ENCODE results near the gene AVPR1B. TPM values are rescaled to one million over a fixed set of nuclear protein-coding genes. Genes with fewer than 3 reads are reported as not detected.

Gene AVPR1B
- total RNA-seq, 2 donors from 2014 or later, result not detected

DNA sequence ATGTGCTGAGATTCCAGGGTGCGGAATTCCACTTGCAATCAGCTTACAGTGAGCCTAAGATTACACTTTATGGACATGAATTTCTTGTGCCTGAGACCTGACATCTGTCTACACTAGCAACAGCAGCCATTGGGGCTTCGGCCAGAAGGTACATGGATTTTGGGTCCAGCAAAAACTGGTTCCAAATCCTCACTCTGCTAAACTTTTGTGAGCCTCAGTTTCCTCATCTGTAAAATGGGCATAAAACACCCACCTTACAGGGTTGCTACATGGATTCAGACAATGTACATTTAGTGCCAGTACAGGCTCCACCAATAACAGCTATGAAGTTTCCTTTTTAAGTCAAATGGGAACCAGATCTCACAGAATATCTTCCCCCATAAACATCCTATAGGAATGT lies 33.4 kb downstream of the AVPR1B start:
- no peaks in the 10 kb centered on the region for H3K9me3 ChIP-seq (ENCODE audit: control insufficient read depth, low read length, poor library complexity, severe bottlenecking)
- no peak overlapping the region for H3K27ac Mint-ChIP-seq
- H3K36me3 Mint-ChIP-seq (ENCODE audit: low read depth), result no peaks in the 10 kb centered on the region
- ATAC-seq (no peak), DNase-seq (no peak)
- no peak overlapping the region for H3K4me3 Mint-ChIP-seq
- peaks cover 26% of the 10 kb centered on the region for H3K4me1 Mint-ChIP-seq
- peaks cover 5% of the 10 kb centered on the region for H3K27me3 Mint-ChIP-seq

DNA sequence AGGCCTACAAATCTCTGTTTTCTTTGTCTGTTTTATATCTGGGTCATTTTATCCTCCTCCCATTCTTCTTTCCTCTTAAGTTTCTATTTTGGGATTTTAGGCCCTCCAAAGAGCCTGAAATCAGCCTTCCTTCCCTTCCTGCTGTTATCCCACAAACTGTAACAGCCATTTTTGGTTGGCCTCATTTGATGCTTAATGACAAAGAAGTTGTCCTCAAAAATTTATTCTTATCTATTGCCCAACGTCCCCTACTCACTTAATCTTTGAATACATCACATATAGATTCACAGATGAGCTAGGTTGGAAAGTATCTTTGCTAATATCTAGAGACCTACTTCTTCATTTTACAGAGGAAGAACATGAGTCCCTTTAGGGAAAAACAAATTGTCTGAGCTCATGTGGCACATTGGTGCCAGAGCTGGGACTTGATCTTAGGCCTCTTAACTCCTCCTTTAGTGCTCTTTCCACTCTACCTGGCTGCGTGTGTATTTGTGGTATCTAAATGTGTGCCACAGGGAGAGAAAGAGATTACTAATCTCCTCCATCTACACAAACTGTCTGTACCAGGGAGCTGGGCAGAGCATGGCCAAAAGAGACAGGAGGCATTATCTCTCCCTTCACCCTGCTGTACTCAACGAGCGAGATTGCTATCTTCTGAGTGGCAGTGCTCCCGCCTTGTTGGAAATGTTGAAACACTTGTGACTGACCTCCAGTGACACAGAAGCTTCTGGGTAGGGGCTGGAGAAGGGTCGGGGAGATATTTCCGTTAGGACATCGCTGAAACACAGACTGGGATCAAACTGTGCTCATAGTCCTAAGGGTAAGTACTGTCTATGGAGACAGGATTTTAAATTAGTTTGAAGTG lies 34.1 kb downstream of the AVPR1B start:
- Mint-ChIP-seq H3K27me3 (peaks cover 5% of the 10 kb centered on the region), H3K36me3 (ENCODE audit: low read depth) (no peaks in the 10 kb centered on the region), H3K4me1 (peaks cover 26% of the 10 kb centered on the region), H3K4me3 (no peak overlapping the region), H3K27ac (no peak overlapping the region)
- no peaks in the 10 kb centered on the region for H3K9me3 ChIP-seq (ENCODE audit: control insufficient read depth, low read length, poor library complexity, severe bottlenecking)
- ATAC-seq, result no peak
- no peak for DNase-seq

DNA sequence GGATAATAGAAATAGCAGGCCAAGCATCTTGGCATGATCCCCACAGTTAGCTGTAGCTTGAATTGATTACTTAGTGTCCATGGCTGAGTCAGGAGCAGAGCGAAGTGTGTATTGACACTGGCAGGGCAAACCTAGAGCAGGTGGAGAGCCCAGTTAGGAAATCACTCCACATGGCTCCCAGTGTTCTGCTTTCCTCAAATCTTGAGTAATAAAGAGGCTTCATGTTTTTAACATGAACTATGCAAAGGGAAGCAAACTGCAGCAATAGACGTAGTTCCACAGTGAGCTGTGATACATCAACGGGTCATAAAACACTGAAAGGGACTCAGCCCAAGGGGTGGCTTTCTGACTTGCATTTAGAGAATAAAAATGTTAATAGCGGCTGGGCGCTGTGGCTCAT lies 35.3 kb downstream of the AVPR1B start:
- DNase-seq (no peak), ATAC-seq (no peak)
- Mint-ChIP-seq H3K36me3 (ENCODE audit: low read depth) (no peaks in the 10 kb centered on the region), H3K27ac (no peak overlapping the region), H3K4me3 (no peak overlapping the region), H3K4me1 (peaks cover 32% of the 10 kb centered on the region), H3K27me3 (no peaks in the 10 kb centered on the region)
- H3K9me3 ChIP-seq (ENCODE audit: control insufficient read depth, low read length, poor library complexity, severe bottlenecking), result no peaks in the 10 kb centered on the region

DNA sequence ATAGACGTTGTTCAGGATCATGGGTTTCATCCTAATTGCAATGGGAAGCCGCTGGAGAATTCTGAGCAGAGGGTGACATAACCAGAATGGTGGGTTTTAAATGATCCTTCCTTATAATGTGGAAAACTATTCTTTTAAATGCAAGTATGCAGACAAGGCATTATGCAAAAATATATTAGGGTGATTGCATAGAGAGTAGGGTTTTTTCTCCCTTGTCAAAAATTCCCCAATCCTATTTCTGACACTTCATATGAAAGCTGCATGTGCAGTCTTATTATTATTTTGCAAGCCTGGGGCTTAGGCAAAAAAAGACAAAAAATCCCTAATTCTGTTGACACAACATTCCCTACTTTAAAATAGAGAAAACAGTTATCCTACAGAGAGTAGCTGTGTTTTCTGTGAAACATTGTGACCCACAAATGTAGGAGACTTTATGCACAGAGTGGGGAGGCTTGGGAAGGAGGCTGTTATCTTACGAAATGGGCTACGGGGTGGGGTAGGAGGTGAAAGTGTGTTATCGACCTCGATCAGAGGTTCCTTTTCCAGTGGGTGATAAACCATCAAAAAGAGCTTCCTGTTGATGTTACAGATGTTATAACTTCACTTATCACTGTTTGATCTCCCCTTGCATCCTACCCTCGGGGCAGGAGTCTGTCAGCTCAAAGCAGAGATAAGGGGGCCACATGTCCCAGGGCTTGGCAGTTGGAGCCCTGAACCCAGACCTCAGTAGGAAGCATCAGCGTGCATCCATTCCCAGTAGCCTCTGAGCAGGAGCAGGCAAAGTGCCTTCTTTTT lies 37.0 kb downstream of the AVPR1B start:
- DNase-seq (no peak), ATAC-seq (peak; percentile 49)
- Mint-ChIP-seq H3K4me1 (peaks cover 34% of the 10 kb centered on the region), H3K27me3 (no peaks in the 10 kb centered on the region), H3K27ac (peak overlapping the region; percentile 21), H3K4me3 (peak overlapping the region; percentile 26), H3K36me3 (ENCODE audit: low read depth) (no peaks in the 10 kb centered on the region)
- no peaks in the 10 kb centered on the region for H3K9me3 ChIP-seq (ENCODE audit: control insufficient read depth, low read length, poor library complexity, severe bottlenecking)

DNA sequence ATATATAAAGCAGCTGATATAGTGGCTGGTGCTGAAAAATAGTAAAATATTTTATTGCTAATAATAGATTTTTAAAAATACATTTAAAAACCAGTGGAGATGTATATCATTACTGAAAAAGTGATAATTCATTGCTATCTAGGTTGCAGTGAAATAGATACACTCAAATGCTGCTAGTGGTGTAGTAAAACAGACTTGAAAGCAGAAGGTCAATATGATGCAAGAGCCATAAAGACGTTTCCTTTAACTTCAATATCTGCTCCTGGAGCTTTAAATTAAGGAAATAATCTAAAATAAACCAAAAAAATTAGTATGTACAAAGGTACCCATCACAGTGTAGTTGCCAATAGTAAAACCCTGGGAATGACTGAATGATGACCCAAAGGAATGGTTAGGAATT lies 38.1 kb downstream of the AVPR1B start:
- Mint-ChIP-seq H3K27me3 (no peaks in the 10 kb centered on the region), H3K36me3 (ENCODE audit: low read depth) (no peaks in the 10 kb centered on the region), H3K27ac (peak overlapping the region; percentile 21), H3K4me3 (no peak overlapping the region), H3K4me1 (peaks cover 34% of the 10 kb centered on the region)
- DNase-seq (no peak), ATAC-seq (no peak)
- H3K9me3 ChIP-seq (ENCODE audit: control insufficient read depth, low read length, poor library complexity, severe bottlenecking), result no peaks in the 10 kb centered on the region

DNA sequence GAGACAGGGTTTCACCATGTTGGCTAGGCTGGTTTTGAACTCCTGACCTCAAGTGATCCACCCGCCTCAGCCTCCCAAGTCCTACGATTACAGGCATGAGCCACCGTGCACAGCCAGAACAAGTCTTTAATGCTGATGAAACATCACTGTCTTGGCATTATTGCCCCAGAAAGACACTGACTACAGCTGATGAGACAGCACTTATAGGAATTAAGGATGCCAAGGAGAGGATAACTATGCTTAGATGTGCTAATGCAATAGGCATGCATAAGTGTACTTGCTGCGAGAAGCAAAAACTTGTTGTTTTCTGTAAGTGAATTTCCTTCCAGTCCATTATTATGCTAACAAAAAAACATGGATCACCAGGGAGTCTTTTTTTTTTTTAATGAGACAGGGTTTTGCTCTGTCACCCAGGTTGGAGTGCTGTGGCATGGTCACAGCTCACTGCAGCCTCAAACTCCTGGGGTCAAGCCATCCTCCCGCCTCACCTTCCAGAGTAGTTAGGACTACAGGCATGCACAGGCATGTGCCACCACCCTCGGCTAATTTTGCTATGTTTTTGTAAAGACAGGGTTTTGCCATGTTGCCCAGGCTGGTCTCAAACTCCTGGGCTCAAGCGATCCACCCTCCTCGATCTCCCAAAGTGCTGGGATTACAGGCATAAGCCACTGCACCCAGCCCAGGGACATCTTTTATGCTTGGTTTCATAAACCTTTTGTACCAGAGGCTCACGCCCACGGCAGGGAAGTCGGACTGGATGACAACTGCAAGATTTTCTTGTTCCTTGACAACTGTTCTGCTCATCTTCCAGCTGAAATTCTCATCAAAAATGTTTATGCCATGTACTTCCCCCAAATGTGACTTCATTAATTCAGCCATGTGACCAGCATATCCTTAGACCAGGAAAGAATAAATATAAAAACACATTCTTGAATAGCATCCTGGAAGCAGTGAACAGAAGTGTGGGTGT lies 41.1 kb downstream of the AVPR1B start:
- Mint-ChIP-seq H3K4me3 (no peak overlapping the region), H3K27me3 (peaks cover 8% of the 10 kb centered on the region), H3K4me1 (peaks cover 27% of the 10 kb centered on the region), H3K36me3 (ENCODE audit: low read depth) (no peaks in the 10 kb centered on the region), H3K27ac (no peak overlapping the region)
- no peaks in the 10 kb centered on the region for H3K9me3 ChIP-seq (ENCODE audit: control insufficient read depth, low read length, poor library complexity, severe bottlenecking)
- DNase-seq, result no peak
- no peak for ATAC-seq

DNA sequence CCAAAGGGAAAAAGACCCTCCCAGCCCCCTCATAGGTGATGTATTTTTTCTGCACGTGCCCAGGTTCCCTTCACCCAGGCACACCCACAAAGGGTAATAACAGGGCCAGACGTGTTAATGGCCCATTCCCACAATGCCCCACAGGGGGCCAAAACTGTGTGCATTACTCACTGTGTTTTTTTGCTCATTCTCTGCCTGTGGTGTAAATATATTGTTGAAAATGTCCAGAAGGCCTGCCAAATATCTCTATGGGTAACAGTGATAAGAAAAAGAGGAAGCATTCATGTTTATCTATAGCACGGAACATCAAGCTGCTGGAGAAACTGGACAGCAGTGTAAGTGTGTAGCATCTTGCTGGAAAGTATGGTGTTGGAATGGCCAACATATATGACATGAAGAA lies 42.3 kb downstream of the AVPR1B start:
- no peaks in the 10 kb centered on the region for H3K9me3 ChIP-seq (ENCODE audit: control insufficient read depth, low read length, poor library complexity, severe bottlenecking)
- DNase-seq (no peak), ATAC-seq (no peak)
- Mint-ChIP-seq H3K36me3 (ENCODE audit: low read depth) (no peaks in the 10 kb centered on the region), H3K4me3 (no peak overlapping the region), H3K4me1 (peaks cover 16% of the 10 kb centered on the region), H3K27ac (no peak overlapping the region), H3K27me3 (peaks cover 8% of the 10 kb centered on the region)

DNA sequence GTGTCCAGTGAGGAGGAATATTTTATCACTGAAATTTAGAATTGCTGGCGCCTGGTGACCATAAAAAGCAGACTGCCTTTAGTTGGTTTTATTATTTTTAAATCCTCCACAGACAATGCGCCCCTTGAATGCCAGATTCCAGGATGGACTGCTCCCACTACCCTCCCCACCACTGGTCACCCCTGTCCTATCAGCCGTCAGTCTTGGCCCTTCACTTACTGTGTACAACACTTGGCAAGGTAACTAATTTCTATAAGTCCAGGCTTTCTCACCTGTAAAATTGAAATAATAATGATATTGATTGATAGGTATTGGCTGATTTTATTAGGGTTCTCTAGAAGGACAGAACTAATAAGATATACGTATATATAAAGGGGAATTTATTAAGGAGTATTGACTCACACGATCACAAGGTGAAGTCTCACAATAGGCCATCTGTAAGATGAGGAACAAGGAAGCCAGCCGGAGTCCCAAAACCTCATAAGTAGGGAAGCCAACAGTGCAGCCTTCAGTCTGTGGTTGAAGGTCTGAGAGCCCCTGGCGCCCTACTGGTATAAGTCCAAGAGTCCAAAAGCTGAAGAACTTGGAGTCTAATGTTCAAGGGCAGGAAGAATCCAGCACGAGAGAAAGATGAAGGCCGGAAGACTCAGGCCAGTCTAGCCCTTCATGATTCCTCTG lies 46.4 kb downstream of the AVPR1B start:
- DNase-seq (no peak), ATAC-seq (no peak)
- H3K4me3 Mint-ChIP-seq, result no peak overlapping the region
- peaks cover 21% of the 10 kb centered on the region for H3K4me1 Mint-ChIP-seq
- H3K9me3 ChIP-seq (ENCODE audit: control insufficient read depth, low read length, poor library complexity, severe bottlenecking), result no peaks in the 10 kb centered on the region
- peaks cover 16% of the 10 kb centered on the region for H3K27me3 Mint-ChIP-seq
- H3K36me3 Mint-ChIP-seq (ENCODE audit: low read depth), result no peaks in the 10 kb centered on the region
- H3K27ac Mint-ChIP-seq, result no peak overlapping the region

DNA sequence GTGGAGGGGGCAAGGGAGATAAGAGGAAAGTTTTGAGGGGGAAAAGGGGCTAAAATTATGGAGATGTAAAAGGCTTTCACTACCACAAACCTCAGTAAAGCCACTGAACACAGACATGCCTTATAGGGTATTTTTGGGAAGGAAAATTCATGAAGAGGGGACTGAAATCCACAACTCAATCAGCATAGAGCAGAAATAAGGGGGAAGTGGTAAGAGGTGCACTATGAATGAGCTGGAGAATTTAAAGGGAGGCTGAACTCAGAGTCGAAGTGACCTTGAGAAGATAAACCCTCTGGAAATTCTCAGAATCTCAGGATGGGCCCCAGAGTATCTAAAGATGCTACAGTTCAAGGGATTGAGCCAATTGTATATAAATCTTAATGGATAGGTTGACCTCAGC lies 48.9 kb downstream of the AVPR1B start:
- Mint-ChIP-seq H3K4me3 (no peak overlapping the region), H3K27me3 (peaks cover 10% of the 10 kb centered on the region), H3K27ac (peak overlapping the region; percentile 69), H3K36me3 (ENCODE audit: low read depth) (no peaks in the 10 kb centered on the region), H3K4me1 (peaks cover 16% of the 10 kb centered on the region)
- H3K9me3 ChIP-seq (ENCODE audit: control insufficient read depth, low read length, poor library complexity, severe bottlenecking), result no peaks in the 10 kb centered on the region
- DNase-seq (no peak), ATAC-seq (no peak)

DNA sequence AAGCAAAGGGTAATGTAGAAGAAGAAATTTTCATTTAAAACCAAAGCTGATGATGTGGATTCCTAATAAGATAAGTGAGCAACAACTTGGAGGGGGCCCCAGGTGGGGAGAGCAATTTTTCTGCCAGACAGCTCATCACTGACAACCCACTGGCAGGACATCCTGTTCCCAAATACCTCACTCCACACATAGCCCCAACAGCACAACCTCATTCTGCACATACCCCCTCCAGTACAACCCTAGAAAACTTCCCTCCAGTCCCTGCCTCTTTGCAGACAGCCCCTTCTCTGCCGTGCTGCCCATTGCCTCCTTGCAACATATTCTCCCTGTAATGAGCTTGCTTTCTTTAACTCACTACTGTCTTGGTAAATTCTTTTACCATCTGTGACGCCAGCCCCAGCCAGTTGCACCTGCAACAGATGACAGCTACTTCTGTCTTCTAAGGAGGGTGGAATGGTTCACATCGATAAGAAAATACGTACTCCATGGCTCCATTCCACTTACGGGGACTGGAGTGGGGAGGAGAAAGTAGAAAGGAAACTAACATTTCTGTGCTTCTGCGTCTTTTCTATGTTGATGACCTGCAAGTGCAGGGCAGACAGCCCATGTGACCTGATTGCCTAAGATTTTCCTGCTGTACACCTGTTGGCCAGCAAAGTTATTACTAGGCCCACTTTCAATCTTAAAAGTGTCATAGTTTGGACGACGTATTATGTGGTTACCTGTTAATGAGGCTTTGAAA lies 49.5 kb downstream of the AVPR1B start:
- no peaks in the 10 kb centered on the region for H3K9me3 ChIP-seq (ENCODE audit: control insufficient read depth, low read length, poor library complexity, severe bottlenecking)
- peak overlapping the region; percentile 69 for H3K27ac Mint-ChIP-seq
- H3K4me3 Mint-ChIP-seq, result peak overlapping the region; percentile 56
- H3K4me1 Mint-ChIP-seq, result peaks cover 16% of the 10 kb centered on the region
- DNase-seq, result no peak
- peaks cover 8% of the 10 kb centered on the region for H3K27me3 Mint-ChIP-seq
- no peaks in the 10 kb centered on the region for H3K36me3 Mint-ChIP-seq (ENCODE audit: low read depth)
- ATAC-seq, result peak; percentile 33

DNA sequence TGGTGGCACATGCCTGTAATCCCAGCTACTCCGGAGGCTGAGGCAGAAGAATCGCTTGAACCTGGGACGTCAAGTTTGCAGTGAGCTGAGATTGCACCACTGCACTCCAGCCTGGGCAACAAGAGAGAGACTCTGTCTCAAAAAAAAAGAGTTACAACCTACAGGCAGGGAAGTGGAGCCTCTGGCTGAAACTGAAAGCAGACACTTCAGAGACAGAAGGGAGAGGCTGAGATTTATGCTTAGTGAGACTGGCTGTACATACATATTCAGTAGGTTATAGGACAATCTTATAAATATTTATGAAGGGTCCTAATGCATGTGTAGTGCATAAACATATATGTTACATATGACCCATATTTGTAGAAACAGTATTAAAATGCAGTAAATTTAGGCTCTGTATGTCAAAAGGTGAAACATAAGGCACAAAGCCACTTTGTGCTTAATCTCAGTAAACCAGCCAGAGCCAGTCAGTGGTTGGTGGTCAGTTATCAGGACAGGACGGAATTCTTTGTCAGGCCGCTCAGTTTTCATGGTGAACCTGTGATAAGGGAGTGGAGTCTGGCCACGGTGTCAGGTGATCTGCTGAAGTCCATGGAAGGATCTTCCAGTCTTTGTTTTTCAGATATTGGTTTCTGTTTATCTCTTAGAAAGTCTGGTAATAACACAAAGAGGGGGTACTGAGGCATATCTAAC lies 50.6 kb downstream of the AVPR1B start:
- no peaks in the 10 kb centered on the region for H3K9me3 ChIP-seq (ENCODE audit: control insufficient read depth, low read length, poor library complexity, severe bottlenecking)
- ATAC-seq, result peak; percentile 57
- Mint-ChIP-seq H3K36me3 (ENCODE audit: low read depth) (no peaks in the 10 kb centered on the region), H3K27ac (peak overlapping the region; percentile 43), H3K27me3 (peaks cover 8% of the 10 kb centered on the region), H3K4me1 (peaks cover 16% of the 10 kb centered on the region), H3K4me3 (no peak overlapping the region)
- DNase-seq, result no peak
